Activated naive CD8-positive, alpha-beta T cell treated with anti-CD3 and anti-CD28 coated beads for 36 hours (primary cell): ENCODE results near the gene ACTR2. TPM values are rescaled to one million over a fixed set of nuclear protein-coding genes. Genes with fewer than 3 reads are reported as not detected.

ENCODE experiments used
- total RNA-seq, 2 experiments: library from RNA; stranded (reverse); gene quantifications; one replicate each; pipeline ENCODE4 v1.2.3, GENCODE V29; 2021

The ACTR2 gene
- total RNA-seq, 2 experiments from 2014 or later: 298 to 299 TPM

Other genes with a start within 250 kb of the ACTR2 start
- 10 to 100 TPM; 17.6 to 18.9 TPM for gene SLC1A4, start 238.4 kb upstream of the ACTR2 start, total RNA-seq
- 1 to 10 TPM; 4.0 TPM for gene CEP68, start 171.4 kb upstream of the ACTR2 start, total RNA-seq
- gene RAB1A, start 97.7 kb upstream of the ACTR2 start, total RNA-seq: 10 to 100 TPM; 79.0 to 80.5 TPM
- gene SPRED2, start 204.8 kb downstream of the ACTR2 start, total RNA-seq: 1 to 10 TPM; 9.5 to 9.7 TPM